K562 (cell line): ENCODE measurements around the gene MDM4. TPM values are rescaled to one million over a fixed set of nuclear protein-coding genes. Genes with fewer than 3 reads are reported as not detected.

ENCODE experiments used
- CEBPB ChIP-seq: fragments of 450-650 bp; IDR thresholded peaks from 2 replicates; pipeline ENCODE4 v1.6.1; 2016; ENCODE audit warnings: missing genetic modification characterization, missing compliant biosample characterization
- HNRNPK ChIP-seq: fragments of 200-400 bp; formaldehyde crosslinking; IDR thresholded peaks from one replicate; pipeline ENCODE4 v1.6.1; 2018; ENCODE audit warnings: mild to moderate bottlenecking, low read depth, low read length; ENCODE audit not compliant: poor library complexity, severe bottlenecking
- KLF13 ChIP-seq: fragments of 450-650 bp; IDR thresholded peaks from 2 replicates; pipeline ENCODE4 v1.6.1; 2016; ENCODE audit warnings: missing genetic modification characterization, low read depth, mild to moderate bottlenecking, missing compliant biosample characterization, moderate library complexity, borderline replicate concordance
- NBN ChIP-seq: fragments of 450-650 bp; IDR thresholded peaks from 2 replicates; pipeline ENCODE4 v1.6.1; 2016; ENCODE audit warnings: low read depth, mild to moderate bottlenecking
- NFYB ChIP-seq: IDR thresholded peaks from 2 replicates; pipeline ENCODE4 v1.6.1; 2011; ENCODE audit warnings: mild to moderate bottlenecking, moderate library complexity; ENCODE audit not compliant: insufficient read length; ENCODE audit errors: extremely low read depth
- POLR2AphosphoS5 ChIP-seq: IDR thresholded peaks from 2 replicates; pipeline ENCODE4 v1.6.1; 2011; ENCODE audit warnings: mild to moderate bottlenecking, low read depth, low read length, moderate library complexity; ENCODE audit not compliant: control insufficient read depth, insufficient read depth
- PTBP1 ChIP-seq: fragments of 200-400 bp; formaldehyde crosslinking; IDR thresholded peaks from 2 replicates; pipeline ENCODE4 v1.6.1; 2017; ENCODE audit warnings: low read depth, low read length
- RAD51 ChIP-seq: fragments of 450-650 bp; IDR thresholded peaks from 2 replicates; pipeline ENCODE4 v1.7.1; 2016; ENCODE audit warnings: low read depth, mild to moderate bottlenecking, borderline replicate concordance
- SIN3A ChIP-seq, 2 experiments: fragments of 150-350 bp in 1 of 2; IDR thresholded peaks; 2 replicates each; pipeline ENCODE4 v1.6.1; 2011 to 2016; ENCODE audit warnings: borderline replicate concordance in 2 of 2, low read depth in 2 of 2, low read length in 2 of 2, mild to moderate bottlenecking in 2 of 2, moderate library complexity in 2 of 2; ENCODE audit not compliant: control insufficient read depth in 1 of 2
- SREBF2 ChIP-seq: sonication (generic); formaldehyde crosslinking; IDR thresholded peaks from 2 replicates; pipeline ENCODE4 v1.4.0; 2020; ENCODE audit warnings: mild to moderate bottlenecking, missing genetic modification reagents
- ZBTB7A ChIP-seq: IDR thresholded peaks from 2 replicates; pipeline ENCODE4 v1.6.1; 2011; ENCODE audit warnings: low read depth, mild to moderate bottlenecking, low read length, moderate library complexity, borderline replicate concordance; ENCODE audit not compliant: control insufficient read depth
- ZMIZ1 ChIP-seq, 2 experiments: fragments of 150-350 bp in 1 of 2; IDR thresholded peaks; 2 replicates each; pipeline ENCODE4 v1.6.1; 2012 to 2016; ENCODE audit warnings: low read depth in 2 of 2, low read length in 2 of 2, mild to moderate bottlenecking in 1 of 2, moderate library complexity in 1 of 2
- ZNF140 ChIP-seq: fragments of 250-450 bp; sonication (Bioruptor Pico); IDR thresholded peaks from 2 replicates; pipeline ENCODE4 v1.8.0; 2021; ENCODE audit warnings: moderate library complexity, mild to moderate bottlenecking, inconsistent platforms
- polyA plus RNA-seq, 8 experiments: library from polyadenylated mRNA; depleted of rRNA in 4 of 8; stranded (reverse) in 5 of 8; unstranded in 3 of 8; fragments of >200 nt; fragmentation: Nextera tagmentation in 2 of 8; fragmentation: Illumina TruSeq in 1 of 8; extraction: Ambion mirVana in 2 of 8; extraction: Trizol in 1 of 8; gene quantifications; 2 replicates each; pipeline versions ENCODE4 v1.2.1 to v1.2.3, GENCODE V29; 2011 to 2014; ENCODE audit warnings: inconsistent platforms in 1 of 8, missing spikeins in 1 of 8
- total RNA-seq, 7 experiments: library from RNA; depleted of rRNA in 6 of 7; stranded (reverse); fragments of >200 nt in 6 of 7; fragmentation: Illumina TruSeq in 2 of 7; extraction: Trizol in 2 of 7; gene quantifications; 2 replicates each; pipeline versions ENCODE4 v1.2.1 to v1.2.3, GENCODE V29; 2011 to 2021; ENCODE audit warnings: low replicate concordance in 1 of 7
- TF ChIP-seq, protein P1 (sequence below): fragments of 250-450 bp; sonication (Bioruptor Pico); IDR thresholded peaks from 2 replicates; pipeline ENCODE4 v1.4.0; 2020

Gene MDM4
- total and polyA plus RNA-seq, 9 of the 15 experiments (the other 6 are each of a cell fraction or from before 2014, with no cell fraction given) = 3.3 to 61.7 (median 21.2) TPM

GRCh38 chr1:204516180-204516879 is at the start of gene MDM4 (continued):
- TF ChIP-seq ZMIZ1 (IDR thresholded peaks at IDR 0.05; ENCODE audit: low read depth in 2 of 2, low read length in 2 of 2) = peak in 1 of 2 experiments; percentile 45; a peak in 1 of 4 replicates
- peak; percentile 82 for TF ChIP-seq KLF13 (tag)
- no peak for TF ChIP-seq PTBP1
- peak; percentile 29 to 49; a peak in 1 of 4 replicates for TF ChIP-seq SIN3A (IDR thresholded peaks at IDR 0.05; ENCODE audit: borderline replicate concordance in 2 of 2, control insufficient read depth in 1 of 2, low read depth in 2 of 2, low read length in 2 of 2)
- peak; percentile 85 for TF ChIP-seq CEBPB (tag)
- TF ChIP-seq POLR2AphosphoS5 = peak; percentile 69
- TF ChIP-seq ZNF140 (CRISPR knock-in tag) = no peak
- TF ChIP-seq HNRNPK = peak; percentile 84
- peak; percentile 25; the same call in 1 of the 2 replicates for TF ChIP-seq ZBTB7A
- TF ChIP-seq, protein P1, sequence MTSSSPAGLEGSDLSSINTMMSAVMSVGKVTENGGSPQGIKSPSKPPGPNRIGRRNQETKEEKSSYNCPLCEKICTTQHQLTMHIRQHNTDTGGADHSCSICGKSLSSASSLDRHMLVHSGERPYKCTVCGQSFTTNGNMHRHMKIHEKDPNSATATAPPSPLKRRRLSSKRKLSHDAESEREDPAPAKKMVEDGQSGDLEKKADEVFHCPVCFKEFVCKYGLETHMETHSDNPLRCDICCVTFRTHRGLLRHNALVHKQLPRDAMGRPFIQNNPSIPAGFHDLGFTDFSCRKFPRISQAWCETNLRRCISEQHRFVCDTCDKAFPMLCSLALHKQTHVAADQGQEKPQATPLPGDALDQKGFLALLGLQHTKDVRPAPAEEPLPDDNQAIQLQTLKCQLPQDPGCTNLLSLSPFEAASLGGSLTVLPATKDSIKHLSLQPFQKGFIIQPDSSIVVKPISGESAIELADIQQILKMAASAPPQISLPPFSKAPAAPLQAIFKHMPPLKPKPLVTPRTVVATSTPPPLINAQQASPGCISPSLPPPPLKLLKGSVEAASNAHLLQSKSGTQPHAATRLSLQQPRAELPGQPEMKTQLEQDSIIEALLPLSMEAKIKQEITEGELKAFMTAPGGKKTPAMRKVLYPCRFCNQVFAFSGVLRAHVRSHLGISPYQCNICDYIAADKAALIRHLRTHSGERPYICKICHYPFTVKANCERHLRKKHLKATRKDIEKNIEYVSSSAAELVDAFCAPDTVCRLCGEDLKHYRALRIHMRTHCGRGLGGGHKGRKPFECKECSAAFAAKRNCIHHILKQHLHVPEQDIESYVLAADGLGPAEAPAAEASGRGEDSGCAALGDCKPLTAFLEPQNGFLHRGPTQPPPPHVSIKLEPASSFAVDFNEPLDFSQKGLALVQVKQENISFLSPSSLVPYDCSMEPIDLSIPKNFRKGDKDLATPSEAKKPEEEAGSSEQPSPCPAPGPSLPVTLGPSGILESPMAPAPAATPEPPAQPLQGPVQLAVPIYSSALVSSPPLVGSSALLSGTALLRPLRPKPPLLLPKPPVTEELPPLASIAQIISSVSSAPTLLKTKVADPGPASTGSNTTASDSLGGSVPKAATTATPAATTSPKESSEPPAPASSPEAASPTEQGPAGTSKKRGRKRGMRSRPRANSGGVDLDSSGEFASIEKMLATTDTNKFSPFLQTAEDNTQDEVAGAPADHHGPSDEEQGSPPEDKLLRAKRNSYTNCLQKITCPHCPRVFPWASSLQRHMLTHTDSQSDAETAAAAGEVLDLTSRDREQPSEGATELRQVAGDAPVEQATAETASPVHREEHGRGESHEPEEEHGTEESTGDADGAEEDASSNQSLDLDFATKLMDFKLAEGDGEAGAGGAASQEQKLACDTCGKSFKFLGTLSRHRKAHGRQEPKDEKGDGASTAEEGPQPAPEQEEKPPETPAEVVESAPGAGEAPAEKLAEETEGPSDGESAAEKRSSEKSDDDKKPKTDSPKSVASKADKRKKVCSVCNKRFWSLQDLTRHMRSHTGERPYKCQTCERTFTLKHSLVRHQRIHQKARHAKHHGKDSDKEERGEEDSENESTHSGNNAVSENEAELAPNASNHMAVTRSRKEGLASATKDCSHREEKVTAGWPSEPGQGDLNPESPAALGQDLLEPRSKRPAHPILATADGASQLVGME = no peak; the same call in 1 of the 2 replicates
- TF ChIP-seq NBN = peak; percentile 95
- no peak for TF ChIP-seq NFYB
- TF ChIP-seq RAD51 = no peak; the same call in 1 of the 2 replicates
- TF ChIP-seq SREBF2 (CRISPR knock-in tag) = no peak
